Mesenchymal stem cell (in vitro differentiated cells and primary cell): Measurements from ENCODE around the gene EGLN2.

Experiments
- DNase-seq: peaks from one replicate; pipeline ENCODE4 v3.0.0-alpha.2; 2013
- H2AFZ ChIP-seq: one replicate; pipeline ENCODE4 v1.6.1; 2013; ENCODE audit warnings: low read depth, mild to moderate bottlenecking, control low read depth, inconsistent platforms, low read length, moderate library complexity
- H2AK5ac ChIP-seq: 2 replicates; pipeline ENCODE4 v1.6.1; 2013; ENCODE audit warnings: low read length, moderate library complexity, mild to moderate bottlenecking, inconsistent platforms; ENCODE audit not compliant: severe bottlenecking
- H2BK120ac ChIP-seq: one replicate; pipeline ENCODE4 v1.6.1; 2013; ENCODE audit warnings: low read depth, mild to moderate bottlenecking, inconsistent platforms, low read length, moderate library complexity
- H2BK12ac ChIP-seq, 2 experiments: one replicate each; pipeline ENCODE4 v1.6.1; 2013; ENCODE audit warnings: inconsistent platforms in 2 of 2, low read length in 2 of 2, mild to moderate bottlenecking in 2 of 2, moderate library complexity in 2 of 2, control low read depth in 1 of 2
- H2BK15ac ChIP-seq: one replicate; pipeline ENCODE4 v1.6.1; 2013; ENCODE audit warnings: mild to moderate bottlenecking, low read depth, inconsistent platforms; ENCODE audit not compliant: poor library complexity, severe bottlenecking
- H2BK5ac ChIP-seq: 2 replicates; pipeline ENCODE4 v1.6.1; 2013; ENCODE audit warnings: low read depth, mild to moderate bottlenecking, low read length, control low read depth, inconsistent platforms; ENCODE audit not compliant: poor library complexity, severe bottlenecking
- H3K14ac ChIP-seq, 2 experiments: one replicate each; pipeline ENCODE4 v1.6.1; 2013; ENCODE audit warnings: inconsistent platforms in 2 of 2, low read length in 2 of 2, control low read depth in 1 of 2, mild to moderate bottlenecking in 1 of 2, moderate library complexity in 1 of 2
- H3K18ac ChIP-seq, 2 experiments: one replicate each; pipeline ENCODE4 v1.6.1; 2013; ENCODE audit warnings: inconsistent platforms in 2 of 2, low read length in 2 of 2, control low read depth in 1 of 2, low read depth in 1 of 2, mild to moderate bottlenecking in 1 of 2
- H3K23ac ChIP-seq, 2 experiments: one replicate each; pipeline ENCODE4 v1.6.1; 2013; ENCODE audit warnings: inconsistent platforms in 2 of 2, low read length in 2 of 2, mild to moderate bottlenecking in 2 of 2, moderate library complexity in 2 of 2, control low read depth in 1 of 2
- H3K27ac ChIP-seq: 2 replicates; pipeline ENCODE4 v1.5.1; 2013; ENCODE audit warnings: mild to moderate bottlenecking, moderate library complexity, low read length, control low read depth, inconsistent platforms; ENCODE audit not compliant: poor library complexity, severe bottlenecking
- H3K27me3 ChIP-seq, 2 experiments: 2 replicates each; pipeline versions ENCODE4 v1.6.1 to v1.7.0; 2013; ENCODE audit warnings: low read length in 2 of 2, mild to moderate bottlenecking in 2 of 2, moderate library complexity in 2 of 2, control low read depth in 1 of 2, inconsistent platforms in 1 of 2; ENCODE audit not compliant: control insufficient read depth in 1 of 2, insufficient read depth in 1 of 2
- H3K36me3 ChIP-seq, 2 experiments: 2 replicates each; pipeline versions ENCODE4 v1.6.1 to v1.7.0; 2013; ENCODE audit warnings: low read length in 2 of 2, control low read depth in 1 of 2, inconsistent platforms in 1 of 2, low read depth in 1 of 2, mild to moderate bottlenecking in 1 of 2; ENCODE audit not compliant: insufficient read depth in 2 of 2, control insufficient read depth in 1 of 2
- H3K4ac ChIP-seq, 2 experiments: one replicate each; pipeline ENCODE4 v1.6.1; 2013; ENCODE audit warnings: inconsistent platforms in 2 of 2, low read length in 2 of 2, mild to moderate bottlenecking in 2 of 2, moderate library complexity in 2 of 2, control low read depth in 1 of 2, low read depth in 1 of 2
- H3K4me1 ChIP-seq: 2 replicates; pipeline ENCODE4 v1.6.1; 2013; ENCODE audit warnings: low read depth, low read length, control low read depth; ENCODE audit not compliant: control insufficient read depth, insufficient read depth
- H3K4me2 ChIP-seq: 2 replicates; pipeline ENCODE4 v1.6.1; 2013; ENCODE audit warnings: low read length, mild to moderate bottlenecking, inconsistent platforms; ENCODE audit not compliant: poor library complexity, severe bottlenecking
- H3K4me3 ChIP-seq, 2 experiments: 2 replicates each; pipeline versions ENCODE4 v1.5.1 to v1.7.0; 2013; ENCODE audit warnings: low read length in 2 of 2, mild to moderate bottlenecking in 2 of 2, control low read depth in 1 of 2, low read depth in 1 of 2; ENCODE audit not compliant: insufficient read depth in 1 of 2
- H3K79me1 ChIP-seq: replicated peaks from 2 replicates; pipeline ENCODE4 v1.6.1; 2013; ENCODE audit warnings: mild to moderate bottlenecking, control low read depth, low read length, inconsistent platforms; ENCODE audit not compliant: poor library complexity, severe bottlenecking
- H3K9ac ChIP-seq: 2 replicates; pipeline ENCODE4 v1.7.0; 2013; ENCODE audit warnings: mild to moderate bottlenecking, low read length, moderate library complexity
- H3K9me3 ChIP-seq: 2 replicates; pipeline ENCODE4 v1.7.0; 2013; ENCODE audit warnings: mild to moderate bottlenecking, low read length; ENCODE audit not compliant: control insufficient read depth
- H4K8ac ChIP-seq: one replicate; pipeline ENCODE4 v1.6.1; 2013; ENCODE audit warnings: inconsistent platforms, mild to moderate bottlenecking, low read length, moderate library complexity
- H4K91ac ChIP-seq: one replicate; pipeline ENCODE4 v1.6.1; 2013; ENCODE audit warnings: mild to moderate bottlenecking, low read length, inconsistent platforms
- WGBS: methylation state at CpG from one replicate; pipeline ENCODE4 v1.1.7; 2013; ENCODE audit warnings: mixed read lengths; 5-methylcytosine and 5-hydroxymethylcytosine counted together

The EGLN2 gene

GRCh38 chr19:40785526-40785925, 13.5 kb upstream of the EGLN2 start:
- Histone ChIP-seq H4K8ac (no peak overlapping the region), H3K4ac (no peak overlapping the region), H3K4me2 (no peak overlapping the region), H3K18ac (no peak overlapping the region), H2BK5ac (no peak overlapping the region), H2BK120ac (no peak overlapping the region), H2BK15ac (no peak overlapping the region), H3K4me1 (no peaks in the 10 kb centered on the region), H3K27ac (no peak overlapping the region), H3K23ac (no peak overlapping the region), H3K36me3 (peaks cover 18 to 33% of the 10 kb centered on the region in 2 experiments), H2AFZ (no peak overlapping the region), H3K27me3 (no peaks in the 10 kb centered on the region), H3K9ac (no peak overlapping the region), H3K9me3 (no peaks in the 10 kb centered on the region), H2AK5ac (no peak overlapping the region), H4K91ac (no peak overlapping the region), H3K79me1 (peaks cover 8% of the 10 kb centered on the region), H3K14ac (no peak overlapping the region), H2BK12ac (no peak overlapping the region), H3K4me3 (no peak overlapping the region)
- WGBS, result 86% methylated on average over 1 of the region's 1 CpG
- no peak for DNase-seq

- Histone ChIP-seq H3K79me1 (peaks cover 5% of the 10 kb centered on the region), H3K36me3 (peaks cover 18 to 37% of the 10 kb centered on the region in 2 experiments), H2AK5ac (no peak overlapping the region), H3K27ac (no peak overlapping the region), H3K9ac (no peak overlapping the region), H2BK120ac (no peak overlapping the region), H3K23ac (no peak overlapping the region), H3K4ac (no peak overlapping the region), H2BK15ac (no peak overlapping the region), H2AFZ (no peak overlapping the region), H3K9me3 (no peaks in the 10 kb centered on the region), H3K4me3 (no peak overlapping the region), H2BK12ac (no peak overlapping the region), H4K8ac (no peak overlapping the region), H3K14ac (no peak overlapping the region), H4K91ac (no peak overlapping the region), H2BK5ac (no peak overlapping the region), H3K27me3 (no peaks in the 10 kb centered on the region), H3K18ac (no peak overlapping the region), H3K4me1 (no peaks in the 10 kb centered on the region), H3K4me2 (no peak overlapping the region)
- DNase-seq, result no peak
- WGBS, result 94% methylated on average over 25 of the region's 25 CpGs
Observed at GRCh38 chr19:40786060-40787037, 12.6 kb upstream of the EGLN2 start.

GRCh38 chr19:40791349-40791748, 7.6 kb upstream of the EGLN2 start:
- Histone ChIP-seq H3K4ac (no peak overlapping the region), H3K4me3 (no peak overlapping the region), H3K79me1 (no peaks in the 10 kb centered on the region), H3K9ac (no peak overlapping the region), H2BK5ac (no peak overlapping the region), H3K14ac (no peak overlapping the region), H3K36me3 (peaks cover 13 to 36% of the 10 kb centered on the region in 2 experiments), H3K9me3 (no peaks in the 10 kb centered on the region), H3K27ac (no peak overlapping the region), H4K8ac (no peak overlapping the region), H2BK120ac (no peak overlapping the region), H2BK15ac (no peak overlapping the region), H3K4me1 (no peaks in the 10 kb centered on the region), H2BK12ac (no peak overlapping the region), H2AK5ac (no peak overlapping the region), H3K23ac (no peak overlapping the region), H3K18ac (peak overlapping the region in 1 of 2 experiments; percentile 21), H4K91ac (no peak overlapping the region), H3K4me2 (no peak overlapping the region), H3K27me3 (no peaks in the 10 kb centered on the region), H2AFZ (no peak overlapping the region)
- WGBS, result 78% methylated on average over 7 of the region's 7 CpGs
- DNase-seq, result no peak

- Histone ChIP-seq H2BK5ac (no peak overlapping the region), H3K4me1 (no peaks in the 10 kb centered on the region), H2BK15ac (no peak overlapping the region), H3K4ac (no peak overlapping the region), H3K23ac (no peak overlapping the region), H3K14ac (no peak overlapping the region), H3K9ac (no peak overlapping the region), H4K8ac (no peak overlapping the region), H2AK5ac (no peak overlapping the region), H3K79me1 (peaks cover 2% of the 10 kb centered on the region), H2BK120ac (no peak overlapping the region), H3K9me3 (no peaks in the 10 kb centered on the region), H3K27ac (no peak overlapping the region), H3K36me3 (peaks cover 18 to 34% of the 10 kb centered on the region in 2 experiments), H3K18ac (no peak overlapping the region), H3K4me2 (no peak overlapping the region), H4K91ac (no peak overlapping the region), H2BK12ac (peak overlapping the region in 1 of 2 experiments; percentile 18), H2AFZ (no peak overlapping the region), H3K27me3 (no peaks in the 10 kb centered on the region), H3K4me3 (no peak overlapping the region)
- 91% methylated on average over 3 of the region's 3 CpGs for WGBS
- DNase-seq, result no peak
Observed at GRCh38 chr19:40791996-40792395, 7.0 kb upstream of the EGLN2 start.
